Measurements from ENCODE around the gene SLC2A4RG. TPM values are rescaled to one million over a fixed set of nuclear protein-coding genes. Genes with fewer than 3 reads are reported as not detected.

SLC2A4RG gene
- total and polyA plus RNA-seq, 2 of the 13 experiments (the other 11 are each of a cell fraction or from before 2014, with no cell fraction given): 91.4 to 95.9 TPM

- no peak for TF ChIP-seq HNF1A (IDR thresholded peaks at IDR 0.05; ENCODE audit: low read depth)
- no peak for TF ChIP-seq HNF1A (CRISPR knock-in tag; IDR thresholded peaks at IDR 0.05; ENCODE audit: borderline replicate concordance)
- TF ChIP-seq PAWR (CRISPR knock-in tag; IDR thresholded peaks at IDR 0.05; ENCODE audit: borderline replicate concordance): no peak
- peak; percentile 47 for TF ChIP-seq ARID5B (CRISPR knock-in tag; IDR thresholded peaks at IDR 0.05)
- TF ChIP-seq TAF1 (CRISPR knock-in tag; IDR thresholded peaks at IDR 0.05): no peak
- TF ChIP-seq MEIS2 (CRISPR knock-in tag; IDR thresholded peaks at IDR 0.05): no peak
- no peak for TF ChIP-seq MLLT10 (CRISPR knock-in tag; IDR thresholded peaks at IDR 0.05)
- no peak; the same call in 1 of the 2 replicates for TF ChIP-seq NRL (CRISPR knock-in tag; IDR thresholded peaks at IDR 0.05; ENCODE audit: borderline replicate concordance)
- TF ChIP-seq IRF1 (CRISPR knock-in tag; IDR thresholded peaks at IDR 0.05; ENCODE audit: low read depth): no peak
- TF ChIP-seq ZFP41 (CRISPR knock-in tag; IDR thresholded peaks at IDR 0.05; ENCODE audit: borderline replicate concordance): no peak
- no peak for TF ChIP-seq BCL3 (CRISPR knock-in tag; IDR thresholded peaks at IDR 0.05)
- peak; percentile 36; the same call in 1 of the 2 replicates for TF ChIP-seq GABPB1 (CRISPR knock-in tag; IDR thresholded peaks at IDR 0.05)
- no peak for TF ChIP-seq ZNF709 (CRISPR knock-in tag; IDR thresholded peaks at IDR 0.05)
- no peak for TF ChIP-seq EEA1 (CRISPR knock-in tag; IDR thresholded peaks at IDR 0.05; ENCODE audit: borderline replicate concordance)
- no peak for TF ChIP-seq CBX1 (IDR thresholded peaks at IDR 0.05; ENCODE audit: low read depth)
- no peak for TF ChIP-seq ZNF282 (IDR thresholded peaks at IDR 0.05; ENCODE audit: partially characterized antibody)
- TF ChIP-seq ZNF143 (CRISPR knock-in tag; IDR thresholded peaks at IDR 0.05): no peak
- TF ChIP-seq KLF13 (CRISPR knock-in tag; IDR thresholded peaks at IDR 0.05): no peak
- no peak for TF ChIP-seq ZNF251 (CRISPR knock-in tag; IDR thresholded peaks at IDR 0.05)
- no peak for TF ChIP-seq HCFC1 (IDR thresholded peaks at IDR 0.05; ENCODE audit: low read depth, low read length)
- peak; percentile 65; the same call in 1 of the 2 replicates for TF ChIP-seq ZBTB42 (CRISPR knock-in tag; IDR thresholded peaks at IDR 0.05)
These were observed 25.7 kb downstream of the SLC2A4RG start (continued) for GRCh38 chr20:63765082-63765873.

Data from HepG2 (cell line).